Measurements from ENCODE around the gene PIP5K1B.
A peak's percentile ranks its signal among the peaks of the same experiment; 100 is the strongest.
"Not testable (repeated sequence)": the region's sequence is repeated elsewhere in the genome, so short reads cannot be mapped to it uniquely, and the experiment has no call there.

PIP5K1B gene, protein sequence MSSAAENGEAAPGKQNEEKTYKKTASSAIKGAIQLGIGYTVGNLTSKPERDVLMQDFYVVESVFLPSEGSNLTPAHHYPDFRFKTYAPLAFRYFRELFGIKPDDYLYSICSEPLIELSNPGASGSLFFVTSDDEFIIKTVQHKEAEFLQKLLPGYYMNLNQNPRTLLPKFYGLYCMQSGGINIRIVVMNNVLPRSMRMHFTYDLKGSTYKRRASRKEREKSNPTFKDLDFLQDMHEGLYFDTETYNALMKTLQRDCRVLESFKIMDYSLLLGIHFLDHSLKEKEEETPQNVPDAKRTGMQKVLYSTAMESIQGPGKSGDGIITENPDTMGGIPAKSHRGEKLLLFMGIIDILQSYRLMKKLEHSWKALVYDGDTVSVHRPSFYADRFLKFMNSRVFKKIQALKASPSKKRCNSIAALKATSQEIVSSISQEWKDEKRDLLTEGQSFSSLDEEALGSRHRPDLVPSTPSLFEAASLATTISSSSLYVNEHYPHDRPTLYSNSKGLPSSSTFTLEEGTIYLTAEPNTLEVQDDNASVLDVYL

GRCh38 chr9:68704814-68705530, at the start of gene PIP5K1B:
TSS of gene PIP5K1B (plus strand) at chr9:68705240. CDS start at chr9:68822615, 117,375 bp downstream.
- DNase-seq = peak; percentile 77

GRCh38 chr9:68664036-68664435, 41.0 kb upstream of the PIP5K1B start:
- no peak for DNase-seq

DNA sequence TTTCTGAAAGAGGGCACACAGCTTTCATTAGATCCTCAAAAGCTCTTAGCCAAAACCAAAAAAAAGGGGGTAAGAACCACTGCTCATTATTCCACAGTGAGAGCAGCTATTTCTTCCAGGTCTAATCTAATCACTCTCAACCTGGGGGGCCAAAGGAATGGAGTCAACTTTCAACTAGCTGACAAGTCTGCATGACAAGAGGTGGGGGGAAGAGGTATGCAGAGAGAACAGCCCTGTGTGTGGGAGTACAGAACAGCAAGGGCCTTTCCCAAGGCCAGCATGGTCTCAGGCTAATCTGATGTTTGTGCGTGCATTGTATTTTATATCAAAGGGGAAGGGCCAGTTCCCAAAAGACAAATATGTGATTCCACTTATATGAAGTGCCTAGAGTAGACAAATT, 36.9 kb upstream of the PIP5K1B start:
- DNase-seq = no peak

DNA sequence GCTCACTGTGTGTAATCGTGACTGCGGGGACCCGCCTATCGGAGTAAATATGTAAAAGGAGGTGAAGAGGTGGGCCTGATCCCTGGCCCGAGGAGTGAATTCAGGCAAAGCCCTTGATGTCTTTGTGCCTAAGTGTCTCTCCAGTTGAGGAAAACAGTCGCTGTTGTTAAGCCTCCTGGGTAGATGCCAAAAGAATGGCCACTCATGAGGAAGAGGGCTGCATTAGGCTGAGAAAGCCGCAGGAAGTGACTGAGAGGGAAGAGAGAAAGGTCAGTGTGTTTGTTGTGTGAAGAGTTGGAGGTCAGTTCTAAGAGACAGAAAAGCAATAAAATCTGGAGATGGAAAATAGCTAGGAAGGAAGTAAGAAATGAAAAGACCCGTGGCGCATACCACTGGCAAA, 35.8 kb upstream of the PIP5K1B start:
- DNase-seq = no peak

DNA sequence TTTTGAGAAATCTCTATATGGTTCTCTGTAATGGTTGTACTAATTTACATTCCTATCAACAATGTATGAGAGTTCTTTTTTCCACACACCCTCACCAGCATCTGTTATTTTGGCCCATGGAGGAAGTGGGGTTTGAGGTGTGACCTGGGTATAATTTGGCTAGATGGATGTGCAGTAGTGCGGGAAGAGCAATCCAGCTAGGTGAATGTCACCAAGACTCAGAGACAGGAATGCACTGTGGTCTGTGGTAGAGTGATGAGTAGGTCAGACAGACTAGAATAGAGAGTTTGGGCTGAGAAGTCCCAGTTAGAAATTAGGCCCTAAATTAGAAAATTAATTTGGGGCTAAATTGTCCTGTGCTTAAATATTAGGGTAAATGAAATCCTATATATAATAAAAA, 32.8 kb upstream of the PIP5K1B start:
- no peak for DNase-seq

DNA sequence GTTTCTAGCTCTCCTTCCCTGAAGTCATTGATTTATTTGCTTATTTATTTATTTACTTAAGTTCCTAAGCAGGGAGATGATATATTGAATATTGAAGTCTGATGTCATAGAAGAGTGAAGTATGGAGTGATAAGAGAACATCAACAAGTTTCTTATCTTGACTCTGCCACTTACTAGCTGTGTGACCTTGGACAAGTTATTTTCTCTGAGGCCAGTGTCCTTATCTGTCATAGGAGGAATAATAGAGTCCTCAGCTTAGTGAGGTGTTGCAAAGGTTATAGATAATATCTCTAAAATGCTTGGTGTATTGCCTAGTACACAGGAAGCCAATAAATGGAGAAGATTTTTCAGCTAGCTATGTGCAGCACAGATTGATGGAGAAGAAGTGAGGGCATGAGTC, 32.4 kb upstream of the PIP5K1B start:
- no peak for DNase-seq

GRCh38 chr9:68678430-68678829, 26.6 kb upstream of the PIP5K1B start:
- peak; percentile 3 for DNase-seq

DNA sequence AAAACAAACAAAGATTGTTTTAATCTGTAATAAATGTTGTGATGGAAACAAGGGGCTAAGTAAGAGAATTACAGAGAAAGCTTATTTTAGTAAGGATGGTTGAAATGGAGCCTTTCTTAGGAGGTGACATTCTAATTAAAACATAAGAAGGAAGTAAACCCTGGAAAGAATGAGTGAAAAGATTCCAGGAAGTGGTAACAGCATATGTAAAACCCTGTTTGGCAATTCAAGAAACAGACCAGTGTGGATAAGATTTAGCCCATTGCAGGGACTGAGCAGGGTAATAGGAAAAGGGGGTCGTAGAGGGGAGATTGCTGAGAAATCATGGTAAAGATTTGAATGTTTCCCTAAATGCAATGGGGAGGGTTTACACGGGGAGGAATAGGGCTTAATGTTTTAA, 21.6 kb upstream of the PIP5K1B start:
- peak; percentile 14 for DNase-seq

DNA sequence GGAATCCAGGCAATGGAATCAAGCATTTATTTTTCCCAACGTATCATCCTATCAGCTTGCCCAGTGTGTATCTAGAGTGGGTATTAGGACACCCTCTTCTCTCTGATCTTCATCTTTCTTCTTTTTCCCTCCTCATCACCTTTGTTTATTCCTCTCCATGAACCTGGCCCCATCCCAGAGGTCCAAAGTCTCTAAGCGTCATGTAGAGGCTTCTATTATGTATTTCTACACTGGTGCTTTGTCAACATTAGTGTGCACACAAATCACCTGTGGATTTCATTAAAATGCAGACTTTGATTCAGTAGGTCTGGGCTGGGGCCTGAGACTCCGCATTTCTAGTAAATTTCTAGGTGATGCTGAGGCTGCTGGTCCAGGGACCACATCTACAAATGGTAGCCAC, 19.8 kb upstream of the PIP5K1B start:
- no peak for DNase-seq

DNA sequence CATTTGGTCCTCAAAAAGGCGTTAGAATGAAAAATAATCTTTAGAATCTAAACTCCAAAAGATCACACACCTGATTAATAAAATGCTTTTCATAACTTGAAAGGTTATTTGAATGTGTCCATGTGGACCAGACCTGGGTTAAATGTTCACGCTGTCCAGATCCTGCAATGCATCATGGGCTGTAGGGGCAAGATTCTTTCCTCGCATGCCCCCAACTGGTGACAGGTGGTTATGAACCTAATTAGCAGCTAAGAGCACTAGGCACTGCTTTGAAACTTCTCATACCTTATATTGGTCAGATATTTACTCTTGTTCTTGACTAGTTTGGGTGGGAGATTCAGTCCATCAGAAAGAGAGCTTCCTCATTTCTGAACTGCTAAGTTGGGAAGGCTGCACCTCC, 19.3 kb upstream of the PIP5K1B start:
- DNase-seq = peak; percentile 52

- DNase-seq = no peak
Measured at GRCh38 chr9:68690088-68690487, 15.0 kb upstream of the PIP5K1B start.

GRCh38 chr9:68692519-68692918, 12.5 kb upstream of the PIP5K1B start:
- DNase-seq = no peak

GRCh38 chr9:68694125-68694524, 10.9 kb upstream of the PIP5K1B start:
- no peak for DNase-seq

DNA sequence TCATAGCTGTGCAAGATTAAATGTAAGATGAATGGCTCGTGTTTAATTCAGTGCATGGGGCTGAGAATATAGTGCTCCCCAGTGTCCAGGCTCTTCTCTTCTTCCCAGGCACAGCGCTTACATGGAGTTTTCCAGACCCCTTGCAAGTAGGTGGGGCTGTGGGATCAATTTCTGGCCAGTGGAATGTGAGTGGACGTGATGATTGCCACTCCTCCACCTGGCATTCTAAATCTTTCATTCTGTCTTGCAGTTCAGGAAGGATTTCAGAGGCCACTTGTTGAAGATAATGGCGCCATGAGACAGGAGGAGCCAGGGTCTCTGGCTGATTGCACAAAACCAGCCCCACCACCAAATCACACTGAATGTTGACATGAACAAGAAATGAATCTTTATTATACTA, 7.2 kb upstream of the PIP5K1B start:
- DNase-seq = no peak

GRCh38 chr9:68698943-68699509, 6.0 kb upstream of the PIP5K1B start:
- DNase-seq = no peak

- DNase-seq = not testable (repeated sequence)
Measured at GRCh38 chr9:68699625-68700024, 5.4 kb upstream of the PIP5K1B start.

GRCh38 chr9:68702493-68702892, 2.5 kb upstream of the PIP5K1B start:
- no peak for DNase-seq

DNA sequence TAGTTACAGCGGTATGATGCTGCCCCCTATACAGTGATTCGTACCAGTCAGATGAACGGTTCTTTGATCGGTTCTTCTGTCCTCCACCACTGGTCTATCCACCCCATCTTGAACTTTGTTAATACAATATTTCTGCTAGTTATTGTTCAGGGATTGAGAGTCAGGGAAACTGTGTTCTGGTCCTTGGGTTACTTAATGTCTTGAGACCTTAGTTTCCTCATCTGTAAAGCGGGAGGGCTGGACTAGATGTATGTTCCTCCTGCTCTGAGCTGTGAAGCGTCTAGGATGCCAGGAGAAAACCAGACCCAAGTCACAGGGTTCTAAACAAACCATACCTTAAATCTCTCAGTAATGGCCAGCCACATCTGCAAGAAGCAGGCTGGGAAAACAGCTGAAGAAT, 1.4 kb upstream of the PIP5K1B start:
- DNase-seq = no peak

GRCh38 chr9:68704498-68704813, 584 bp upstream of the PIP5K1B start:
- DNase-seq = no peak

DNA sequence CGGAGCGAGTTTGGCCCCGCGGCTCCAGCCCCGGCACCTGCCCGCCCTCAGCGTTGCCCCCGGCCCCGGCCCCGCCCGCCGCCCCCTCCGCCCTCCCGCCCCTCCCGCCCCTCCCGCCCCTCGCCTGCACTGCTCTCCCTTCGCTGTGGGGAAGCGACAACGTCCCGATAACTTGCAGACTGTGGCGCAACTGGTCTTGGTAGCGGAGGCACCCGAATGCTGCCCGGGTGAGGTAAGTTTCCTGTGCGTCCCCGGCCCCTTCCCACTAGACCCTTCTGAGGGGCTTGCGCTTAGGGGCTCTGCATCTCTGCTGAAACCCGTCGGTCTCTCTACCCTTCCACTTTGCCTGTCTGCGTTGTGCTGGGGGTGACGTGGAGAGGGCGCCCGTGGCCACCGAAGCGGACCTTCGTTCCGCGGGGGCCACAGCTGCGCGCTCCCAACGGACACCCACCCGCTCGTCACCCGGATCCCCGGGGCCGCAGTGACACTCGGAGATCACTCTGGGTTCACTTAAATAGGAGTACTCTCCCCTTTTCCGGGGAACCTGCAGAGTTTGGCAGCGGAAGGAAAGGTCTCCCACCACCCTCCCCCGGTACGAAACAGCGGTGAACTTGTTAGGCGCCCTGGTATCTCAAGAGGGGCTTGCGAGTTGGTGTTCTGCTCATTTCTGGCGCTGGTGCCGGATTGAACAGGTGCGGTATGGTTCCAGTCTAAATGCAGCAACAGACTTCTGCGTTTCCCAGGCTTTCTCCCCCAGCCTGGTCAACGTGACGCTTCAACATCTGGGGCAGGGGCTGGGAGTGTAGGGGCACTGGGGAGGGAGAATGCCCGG, 707 bp downstream of the PIP5K1B start:
- DNase-seq = peak; percentile 4

DNA sequence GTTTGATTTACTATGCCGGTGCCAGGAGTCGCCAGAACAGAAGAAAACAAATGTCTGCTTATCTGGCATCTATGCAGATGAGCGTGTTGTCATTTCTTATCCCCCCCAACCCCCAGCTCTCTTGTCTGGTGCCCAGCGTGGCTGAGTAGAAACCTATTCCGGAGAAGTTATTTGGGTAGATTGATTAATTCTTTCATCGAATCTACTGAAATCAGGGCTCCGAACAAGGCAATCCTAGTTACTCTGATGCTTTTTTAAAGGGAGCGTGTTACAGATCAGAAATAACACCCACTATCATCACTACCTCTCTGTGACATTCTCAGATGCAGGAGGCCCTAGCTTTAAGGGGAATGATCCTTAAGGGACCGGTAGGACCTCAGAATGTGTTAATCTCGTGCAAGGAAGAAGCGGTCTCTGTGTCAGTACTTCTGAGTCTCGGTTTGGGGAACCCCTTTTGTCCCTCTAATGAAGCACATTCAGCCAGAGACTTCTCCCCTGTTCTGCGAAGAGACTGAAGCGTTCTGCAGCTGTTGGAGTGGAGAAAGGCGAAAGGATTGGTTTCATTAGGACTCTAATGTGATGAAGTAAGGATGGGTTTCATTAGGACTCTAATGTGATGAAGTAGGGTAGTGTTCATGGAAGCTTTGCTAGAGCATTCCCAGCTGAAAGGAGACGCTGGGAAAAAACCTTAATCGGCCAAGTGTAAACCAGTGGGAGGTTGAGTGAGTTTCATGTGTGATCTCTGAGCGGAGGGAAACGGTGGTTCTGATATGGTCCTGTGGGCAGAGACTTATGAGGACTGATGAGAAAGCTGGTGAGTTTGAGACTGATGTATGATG, 1.5 kb downstream of the PIP5K1B start:
- DNase-seq = no peak
